K562 (cell line): ENCODE measurements around the gene KDELR3. TPM values are rescaled to one million over a fixed set of nuclear protein-coding genes. Genes with fewer than 3 reads are reported as not detected.

Source experiments
- BHLHE40 ChIP-seq: IDR thresholded peaks from 2 replicates; pipeline ENCODE4 v1.6.1; 2011; ENCODE audit warnings: low read length, improper control_type of control experiment
- CHD4 ChIP-seq: fragments of 200-600 bp; sonication (generic); IDR thresholded peaks from 3 replicates; pipeline ENCODE4 v1.6.1; 2012; ENCODE audit warnings: low read depth, mild to moderate bottlenecking, mixed read lengths, low read length, inconsistent platforms; ENCODE audit not compliant: insufficient read depth, insufficient replicate concordance, poor library complexity, severe bottlenecking
- CREBBP ChIP-seq: IDR thresholded peaks from one replicate; pipeline ENCODE4 v1.6.1; 2012; ENCODE audit warnings: low read depth, mild to moderate bottlenecking, control low read depth, inconsistent platforms, low read length
- HEY1 ChIP-seq: fragments of 250-450 bp; sonication (Bioruptor Pico); IDR thresholded peaks from 2 replicates; pipeline ENCODE4 v1.5.0; 2020; ENCODE audit warnings: mild to moderate bottlenecking, moderate library complexity, borderline replicate concordance
- RBM39 ChIP-seq: fragments of 200-400 bp; formaldehyde crosslinking; optimal IDR thresholded peaks from 2 replicates; pipeline ENCODE3; 2018; ENCODE audit warnings: low read depth, low read length
- TRIM28 ChIP-seq: fragments of 450-650 bp; IDR thresholded peaks from 2 replicates; pipeline ENCODE4 v1.6.1; 2017
- ZBTB5 ChIP-seq: fragments of 450-650 bp; IDR thresholded peaks from 2 replicates; pipeline ENCODE4 v1.6.1; 2017; ENCODE audit warnings: antibody characterized with exemption
- ZFP30 ChIP-seq: fragments of 250-450 bp; sonication (Bioruptor Pico); IDR thresholded peaks from 2 replicates; pipeline ENCODE4 v1.8.0; 2022; ENCODE audit warnings: moderate library complexity, mild to moderate bottlenecking, inconsistent platforms, borderline replicate concordance
- ZNF124 ChIP-seq: sonication (generic); formaldehyde crosslinking; IDR thresholded peaks from 2 replicates; pipeline ENCODE4 v1.8.1; 2022; ENCODE audit warnings: missing genetic modification reagents
- ZNF175 ChIP-seq: fragments of 200-800 bp; sonication (Bioruptor generic); IDR thresholded peaks from 2 replicates; pipeline ENCODE4 v1.6.1; 2016; ENCODE audit warnings: low read depth, mild to moderate bottlenecking, missing genetic modification characterization, missing compliant biosample characterization
- polyA plus RNA-seq, 8 experiments: library from polyadenylated mRNA; depleted of rRNA in 4 of 8; stranded (reverse) in 5 of 8; unstranded in 3 of 8; fragments of >200 nt; fragmentation: Nextera tagmentation in 2 of 8; fragmentation: Illumina TruSeq in 1 of 8; extraction: Ambion mirVana in 2 of 8; extraction: Trizol in 1 of 8; gene quantifications; 2 replicates each; pipeline versions ENCODE4 v1.2.1 to v1.2.3, GENCODE V29; 2011 to 2014; ENCODE audit warnings: inconsistent platforms in 1 of 8, missing spikeins in 1 of 8
- total RNA-seq, 7 experiments: library from RNA; depleted of rRNA in 6 of 7; stranded (reverse); fragments of >200 nt in 6 of 7; fragmentation: Illumina TruSeq in 2 of 7; extraction: Trizol in 2 of 7; gene quantifications; 2 replicates each; pipeline versions ENCODE4 v1.2.1 to v1.2.3, GENCODE V29; 2011 to 2021; ENCODE audit warnings: low replicate concordance in 1 of 7
- TF ChIP-seq, protein P1 (sequence below), 2 experiments: fragments of 450-650 bp; formaldehyde crosslinking in 1 of 2; IDR thresholded peaks; 2 replicates each; pipeline versions ENCODE4 v1.4.0 to v1.6.1; 2014 to 2020; ENCODE audit warnings: mild to moderate bottlenecking in 2 of 2, borderline replicate concordance in 1 of 2, low read depth in 1 of 2

The KDELR3 gene
- total and polyA plus RNA-seq, 9 of the 15 experiments (the other 6 are each of a cell fraction or from before 2014, with no cell fraction given) = 7.1 to 44.8 (median 9.6) TPM

DNA sequence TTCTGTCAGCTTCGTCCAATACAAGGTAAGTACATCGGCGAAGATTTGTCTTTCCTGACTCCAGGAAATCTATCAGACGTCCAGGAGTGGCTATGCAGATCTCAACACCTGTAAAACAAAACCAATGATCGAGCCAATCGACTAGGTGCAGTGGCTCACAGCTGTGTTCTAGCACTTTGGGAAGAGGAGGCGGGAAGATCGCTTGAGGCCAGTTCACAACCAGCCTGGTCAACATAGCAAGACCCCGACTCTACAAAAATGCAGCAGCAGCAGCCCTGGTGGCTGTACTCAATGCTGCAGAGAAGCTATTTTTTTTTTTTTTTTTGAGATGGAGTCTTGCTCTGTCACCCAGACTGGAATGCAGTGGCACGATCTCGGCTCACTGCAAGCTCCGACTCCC is 27.0 kb downstream of the KDELR3 start (continued):
- TF ChIP-seq, protein P1, sequence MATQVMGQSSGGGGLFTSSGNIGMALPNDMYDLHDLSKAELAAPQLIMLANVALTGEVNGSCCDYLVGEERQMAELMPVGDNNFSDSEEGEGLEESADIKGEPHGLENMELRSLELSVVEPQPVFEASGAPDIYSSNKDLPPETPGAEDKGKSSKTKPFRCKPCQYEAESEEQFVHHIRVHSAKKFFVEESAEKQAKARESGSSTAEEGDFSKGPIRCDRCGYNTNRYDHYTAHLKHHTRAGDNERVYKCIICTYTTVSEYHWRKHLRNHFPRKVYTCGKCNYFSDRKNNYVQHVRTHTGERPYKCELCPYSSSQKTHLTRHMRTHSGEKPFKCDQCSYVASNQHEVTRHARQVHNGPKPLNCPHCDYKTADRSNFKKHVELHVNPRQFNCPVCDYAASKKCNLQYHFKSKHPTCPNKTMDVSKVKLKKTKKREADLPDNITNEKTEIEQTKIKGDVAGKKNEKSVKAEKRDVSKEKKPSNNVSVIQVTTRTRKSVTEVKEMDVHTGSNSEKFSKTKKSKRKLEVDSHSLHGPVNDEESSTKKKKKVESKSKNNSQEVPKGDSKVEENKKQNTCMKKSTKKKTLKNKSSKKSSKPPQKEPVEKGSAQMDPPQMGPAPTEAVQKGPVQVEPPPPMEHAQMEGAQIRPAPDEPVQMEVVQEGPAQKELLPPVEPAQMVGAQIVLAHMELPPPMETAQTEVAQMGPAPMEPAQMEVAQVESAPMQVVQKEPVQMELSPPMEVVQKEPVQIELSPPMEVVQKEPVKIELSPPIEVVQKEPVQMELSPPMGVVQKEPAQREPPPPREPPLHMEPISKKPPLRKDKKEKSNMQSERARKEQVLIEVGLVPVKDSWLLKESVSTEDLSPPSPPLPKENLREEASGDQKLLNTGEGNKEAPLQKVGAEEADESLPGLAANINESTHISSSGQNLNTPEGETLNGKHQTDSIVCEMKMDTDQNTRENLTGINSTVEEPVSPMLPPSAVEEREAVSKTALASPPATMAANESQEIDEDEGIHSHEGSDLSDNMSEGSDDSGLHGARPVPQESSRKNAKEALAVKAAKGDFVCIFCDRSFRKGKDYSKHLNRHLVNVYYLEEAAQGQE (IDR thresholded peaks at IDR 0.05; ENCODE audit: borderline replicate concordance) = no peak
- TF ChIP-seq, protein P1 (CRISPR knock-in tag; IDR thresholded peaks at IDR 0.05; ENCODE audit: low read depth) = no peak
- TF ChIP-seq ZFP30 (CRISPR knock-in tag) (no peak), ZNF175 (CRISPR knock-in tag) (no peak), ZBTB5 (no peak), ZNF124 (CRISPR knock-in tag) (no peak), HEY1 (CRISPR knock-in tag) (no peak), CHD4 (no peak), CREBBP (no peak), BHLHE40 (no peak), RBM39 (no peak), TRIM28 (no peak)
